Activated naive CD4-positive, alpha-beta T cell treated with anti-CD3 and anti-CD28 coated beads for 36 hours (primary cell): ENCODE data around the gene PARVB. TPM values are rescaled to one million over a fixed set of nuclear protein-coding genes. Genes with fewer than 3 reads are reported as not detected.
"Not testable (repeated sequence)": the region's sequence is repeated elsewhere in the genome, so short reads cannot be mapped to it uniquely, and the experiment has no call there.

ENCODE experiments used
- CTCF ChIA-PET: fragments of 350-600 bp; sonication (Branson Sonifier 250); formaldehyde crosslinking; loops from one replicate; lab custom pipeline; 2021; ENCODE audit warnings: antibody characterized with exemption; lab: Charles Lee
- DNase-seq: peaks from one replicate; pipeline ENCODE4 v3.0.0-alpha.2; 2020
- H3K27ac Mint-ChIP-seq: one replicate; pipeline ENCODE4 v1.8.0; 2021; ENCODE audit warnings: mild to moderate bottlenecking, mixed read lengths
- H3K27me3 Mint-ChIP-seq: one replicate; pipeline ENCODE4 v1.8.0; 2021; ENCODE audit warnings: low read depth, mixed read lengths
- H3K36me3 Mint-ChIP-seq: one replicate; pipeline ENCODE4 v1.8.0; 2021; ENCODE audit warnings: low read depth, mixed read lengths
- H3K4me1 Mint-ChIP-seq: one replicate; pipeline ENCODE4 v1.8.0; 2021; ENCODE audit warnings: low read depth, mixed read lengths
- H3K4me3 Mint-ChIP-seq: one replicate; pipeline ENCODE4 v1.8.0; 2021; ENCODE audit warnings: mild to moderate bottlenecking, moderate library complexity, mixed read lengths
- H3K9me3 Mint-ChIP-seq: one replicate; pipeline ENCODE4 v1.8.0; 2021; ENCODE audit warnings: mixed read lengths
- intact Hi-C: fragments of 100-400 bp; cut with micrococcal nuclease; formaldehyde crosslinking; loops from one replicate; pipeline ENCODE4 v1.15.1; 2023
- total RNA-seq, 2 experiments: library from RNA; stranded (reverse); gene quantifications; one replicate each; pipeline ENCODE4 v1.2.3, GENCODE V29; 2021

The PARVB gene
- total RNA-seq, 2 experiments from 2014 or later = 37.2 to 37.6 TPM

DNA sequence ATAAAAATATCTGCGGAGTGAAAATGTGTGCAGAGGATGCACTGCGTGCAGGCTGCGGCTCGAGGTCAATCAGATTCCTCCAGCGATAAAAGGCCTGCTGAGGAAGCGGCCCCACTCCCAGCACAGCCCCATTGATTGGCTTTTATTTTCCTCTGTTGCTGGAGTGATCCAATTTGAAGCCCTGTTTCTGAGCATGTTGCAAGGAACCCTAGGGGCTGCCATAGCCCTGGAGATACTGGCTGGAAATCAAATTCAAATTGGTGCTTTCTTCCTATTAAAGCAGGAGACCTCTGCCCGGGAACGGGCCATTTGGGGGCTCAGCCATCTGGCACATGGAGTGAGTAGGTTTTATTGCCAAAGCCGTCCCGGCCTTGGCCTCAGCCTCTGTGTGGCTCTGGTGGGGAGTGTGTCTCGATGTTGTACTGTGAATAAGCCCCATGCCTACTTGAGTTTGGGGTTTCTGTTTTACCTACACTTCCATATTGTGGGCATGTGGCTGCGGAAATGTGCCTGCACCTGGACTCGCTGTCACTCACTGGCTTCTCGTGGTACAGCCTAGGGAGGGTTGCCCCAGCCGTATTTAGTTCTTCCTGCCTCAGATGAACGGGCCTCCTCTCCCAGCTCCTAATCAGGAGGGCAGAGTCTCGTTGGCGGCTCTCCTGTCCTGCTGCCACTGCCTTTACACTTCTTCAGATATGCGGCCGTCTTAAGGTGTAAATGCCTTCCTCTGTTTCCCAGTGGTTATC is 25.6 kb downstream of the PARVB start:
- no peaks in the 10 kb centered on the region for H3K36me3 Mint-ChIP-seq
- no peaks in the 10 kb centered on the region for H3K9me3 Mint-ChIP-seq
- peaks cover 2% of the 10 kb centered on the region for H3K27me3 Mint-ChIP-seq
- CTCF ChIA-PET = interaction anchor here (0.7 to 1.1 kb wide), 2 partner anchors 101 to 576 kb away, joined by 3 to 5 read pairs; no protein-coding TSS in a partner anchor
- intact Hi-C loops = no loop called here
- DNase-seq = no peak
- peaks cover 26% of the 10 kb centered on the region for H3K4me1 Mint-ChIP-seq
- H3K27ac Mint-ChIP-seq = no peak overlapping the region
- no peak overlapping the region for H3K4me3 Mint-ChIP-seq

DNA sequence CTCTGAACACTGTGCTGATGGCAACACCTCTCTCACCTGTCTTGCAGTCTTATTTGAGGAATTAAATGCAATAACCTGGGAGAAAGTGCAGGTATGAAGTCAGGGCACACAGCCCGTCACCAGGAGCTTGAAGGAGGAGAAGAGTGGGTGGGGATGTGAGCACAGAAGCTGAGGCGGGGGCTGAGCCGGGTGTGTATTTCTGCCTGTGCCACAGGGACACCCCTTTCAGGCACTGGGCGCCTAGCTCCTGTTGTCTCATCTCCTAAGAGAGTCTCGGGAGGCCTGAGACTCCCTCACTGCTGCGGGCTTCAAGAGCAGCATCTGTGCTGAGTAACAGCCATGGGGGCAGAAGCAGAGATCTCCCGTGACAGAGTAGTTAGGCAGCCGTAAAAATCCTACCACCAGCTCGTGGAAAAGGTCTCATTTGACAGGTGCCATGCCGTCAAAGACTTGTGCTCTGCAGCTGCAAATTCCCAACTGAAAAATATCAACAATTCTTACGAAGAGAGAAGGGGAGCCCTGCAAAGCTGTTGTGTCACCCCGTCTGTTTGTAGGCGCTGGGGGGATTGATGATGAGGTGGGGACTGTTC is 26.8 kb downstream of the PARVB start:
- Mint-ChIP-seq H3K4me3 (no peak overlapping the region), H3K9me3 (no peaks in the 10 kb centered on the region), H3K36me3 (no peaks in the 10 kb centered on the region), H3K27ac (no peak overlapping the region), H3K27me3 (peaks cover 2% of the 10 kb centered on the region), H3K4me1 (peaks cover 20% of the 10 kb centered on the region)
- CTCF ChIA-PET = interaction anchor here (1.1 kb wide), 1 partner anchor 575 kb away, joined by 3 read pairs; no protein-coding TSS in a partner anchor
- no peak for DNase-seq
- intact Hi-C loops = no loop called here

DNA sequence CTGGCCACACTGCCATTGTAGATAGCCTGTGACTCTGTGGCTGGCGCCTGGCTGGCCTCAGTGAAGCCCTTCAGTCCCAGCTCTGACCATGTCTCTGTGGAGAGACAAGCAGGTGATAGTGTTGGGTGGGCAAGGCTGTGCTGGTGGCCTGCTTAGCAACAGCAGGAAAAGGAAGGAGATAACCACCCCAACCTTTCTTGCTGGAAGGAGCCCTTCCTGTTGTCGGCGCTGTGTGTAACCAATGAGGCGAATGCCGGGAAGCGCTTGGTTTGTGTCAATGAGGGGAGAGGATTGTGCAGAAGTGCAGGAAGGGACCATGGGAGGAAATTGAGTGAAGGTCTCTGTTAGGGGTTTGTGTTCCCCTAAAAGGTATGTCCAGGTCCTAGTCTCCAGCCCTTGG is 27.3 kb downstream of the PARVB start:
- CTCF ChIA-PET = no interaction called here
- intact Hi-C loops = no loop called here
- no peaks in the 10 kb centered on the region for H3K36me3 Mint-ChIP-seq
- H3K27me3 Mint-ChIP-seq = peaks cover 2% of the 10 kb centered on the region
- no peak overlapping the region for H3K27ac Mint-ChIP-seq
- DNase-seq = no peak
- H3K4me3 Mint-ChIP-seq = no peak overlapping the region
- H3K4me1 Mint-ChIP-seq = peaks cover 20% of the 10 kb centered on the region
- H3K9me3 Mint-ChIP-seq = no peaks in the 10 kb centered on the region

DNA sequence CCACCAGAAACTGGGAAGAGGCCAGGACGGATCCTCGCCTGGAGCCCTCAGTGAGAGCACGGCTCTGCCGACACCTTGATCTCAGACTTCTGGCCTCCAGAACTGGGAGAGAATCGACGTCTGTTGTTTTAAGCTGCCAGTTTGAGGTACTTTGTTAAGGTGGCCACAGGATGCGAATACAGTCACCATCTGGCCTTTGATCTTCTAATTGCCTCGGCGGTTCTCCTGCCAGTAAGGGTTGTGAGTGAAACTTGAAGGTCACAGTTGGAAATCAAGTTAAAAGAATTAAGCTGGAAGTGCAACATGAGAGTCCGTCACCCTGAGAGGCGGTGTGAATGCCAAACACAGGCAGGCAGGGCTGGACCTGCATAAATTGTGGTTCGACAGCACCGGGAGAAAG is 27.9 kb downstream of the PARVB start:
- Mint-ChIP-seq H3K27me3 (peaks cover 2% of the 10 kb centered on the region), H3K4me3 (no peak overlapping the region), H3K9me3 (no peaks in the 10 kb centered on the region), H3K27ac (no peak overlapping the region), H3K4me1 (peaks cover 20% of the 10 kb centered on the region), H3K36me3 (no peaks in the 10 kb centered on the region)
- no peak for DNase-seq
- intact Hi-C loops = no loop called here
- CTCF ChIA-PET = no interaction called here

DNA sequence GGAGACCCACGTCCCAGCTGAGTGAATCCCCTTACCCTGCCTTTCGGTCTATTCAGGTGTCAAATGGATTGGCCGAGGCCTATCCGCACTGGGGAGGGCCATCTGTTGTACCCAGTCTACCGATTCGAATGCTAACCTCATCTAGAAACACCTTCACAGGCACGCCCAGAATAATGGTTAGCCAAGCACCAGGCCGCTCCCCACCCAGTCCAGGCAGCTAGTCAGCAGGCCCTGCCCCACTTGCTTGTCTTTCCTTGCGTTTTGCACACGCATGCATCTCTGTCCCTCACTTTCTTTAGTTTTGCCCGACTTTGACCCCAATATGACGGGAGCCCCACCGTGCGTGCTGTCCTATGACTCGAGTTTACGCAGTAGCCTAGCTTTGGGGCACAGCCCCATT is 31.7 kb downstream of the PARVB start:
- H3K36me3 Mint-ChIP-seq = peaks cover 4% of the 10 kb centered on the region
- peaks cover 2% of the 10 kb centered on the region for H3K27me3 Mint-ChIP-seq
- H3K4me3 Mint-ChIP-seq = no peak overlapping the region
- intact Hi-C loops = no loop called here
- CTCF ChIA-PET = no interaction called here
- DNase-seq = no peak
- peaks cover 8% of the 10 kb centered on the region for H3K4me1 Mint-ChIP-seq
- peaks cover 5% of the 10 kb centered on the region for H3K9me3 Mint-ChIP-seq
- H3K27ac Mint-ChIP-seq = no peak overlapping the region

DNA sequence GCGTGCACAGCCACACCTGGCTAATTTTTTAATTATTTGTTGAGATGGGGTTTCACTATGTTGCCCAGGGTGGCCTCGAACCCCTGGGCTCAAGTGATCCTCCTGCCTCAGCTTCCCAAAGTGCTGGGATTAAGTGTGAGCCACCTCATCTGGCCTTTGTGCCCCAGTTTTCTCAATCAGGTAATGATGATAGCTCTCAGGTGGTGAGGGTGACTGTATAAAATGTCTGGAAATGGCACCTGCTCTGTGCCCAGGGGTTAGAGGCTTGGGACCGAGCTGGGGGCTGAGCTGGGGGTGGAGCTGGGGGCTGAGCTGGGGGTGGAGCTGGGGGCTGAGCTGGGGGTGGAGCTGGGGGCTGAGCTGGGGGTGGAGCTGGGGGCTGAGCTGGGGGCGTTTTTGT is 32.5 kb downstream of the PARVB start:
- H3K4me1 Mint-ChIP-seq, CTCF ChIA-PET, H3K9me3 Mint-ChIP-seq, intact Hi-C loops, H3K27ac Mint-ChIP-seq, H3K4me3 Mint-ChIP-seq, DNase-seq, H3K27me3 Mint-ChIP-seq, H3K36me3 Mint-ChIP-seq: not testable (repeated sequence)

DNA sequence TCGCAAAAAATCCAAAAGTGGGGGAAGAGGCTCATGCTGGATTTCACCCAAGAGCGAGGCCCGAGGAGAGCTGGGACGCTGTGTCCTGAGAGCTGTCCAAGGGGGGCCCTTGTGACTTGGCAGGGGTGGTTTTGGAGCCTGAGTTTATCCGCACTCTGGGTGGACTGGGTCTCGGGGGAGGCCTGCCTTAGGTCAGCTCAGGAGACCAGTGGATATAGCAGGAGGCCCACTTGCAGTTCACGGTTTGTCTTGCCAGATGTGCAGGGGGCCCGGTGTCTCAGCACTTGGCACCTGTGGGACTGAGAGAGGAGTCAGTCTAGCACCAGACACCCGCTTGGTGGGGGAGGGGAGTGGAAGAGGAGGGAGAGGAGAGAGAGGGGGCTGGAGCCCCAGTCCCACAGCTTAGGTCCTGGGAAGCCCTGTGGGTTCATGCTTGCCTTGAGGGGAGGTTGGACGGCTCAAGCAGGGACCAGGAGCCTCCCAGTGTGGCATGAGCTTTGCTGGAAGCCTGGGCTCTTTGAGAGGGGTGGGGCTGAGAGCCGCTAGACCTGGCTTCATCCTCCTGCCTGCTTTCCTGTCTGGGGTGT is 33.4 kb downstream of the PARVB start:
- no peaks in the 10 kb centered on the region for H3K27me3 Mint-ChIP-seq
- CTCF ChIA-PET = no interaction called here
- DNase-seq = no peak
- peaks cover 5% of the 10 kb centered on the region for H3K9me3 Mint-ChIP-seq
- no peak overlapping the region for H3K27ac Mint-ChIP-seq
- H3K4me1 Mint-ChIP-seq = no peaks in the 10 kb centered on the region
- H3K4me3 Mint-ChIP-seq = no peak overlapping the region
- intact Hi-C loops = no loop called here
- H3K36me3 Mint-ChIP-seq = peaks cover 4% of the 10 kb centered on the region

DNA sequence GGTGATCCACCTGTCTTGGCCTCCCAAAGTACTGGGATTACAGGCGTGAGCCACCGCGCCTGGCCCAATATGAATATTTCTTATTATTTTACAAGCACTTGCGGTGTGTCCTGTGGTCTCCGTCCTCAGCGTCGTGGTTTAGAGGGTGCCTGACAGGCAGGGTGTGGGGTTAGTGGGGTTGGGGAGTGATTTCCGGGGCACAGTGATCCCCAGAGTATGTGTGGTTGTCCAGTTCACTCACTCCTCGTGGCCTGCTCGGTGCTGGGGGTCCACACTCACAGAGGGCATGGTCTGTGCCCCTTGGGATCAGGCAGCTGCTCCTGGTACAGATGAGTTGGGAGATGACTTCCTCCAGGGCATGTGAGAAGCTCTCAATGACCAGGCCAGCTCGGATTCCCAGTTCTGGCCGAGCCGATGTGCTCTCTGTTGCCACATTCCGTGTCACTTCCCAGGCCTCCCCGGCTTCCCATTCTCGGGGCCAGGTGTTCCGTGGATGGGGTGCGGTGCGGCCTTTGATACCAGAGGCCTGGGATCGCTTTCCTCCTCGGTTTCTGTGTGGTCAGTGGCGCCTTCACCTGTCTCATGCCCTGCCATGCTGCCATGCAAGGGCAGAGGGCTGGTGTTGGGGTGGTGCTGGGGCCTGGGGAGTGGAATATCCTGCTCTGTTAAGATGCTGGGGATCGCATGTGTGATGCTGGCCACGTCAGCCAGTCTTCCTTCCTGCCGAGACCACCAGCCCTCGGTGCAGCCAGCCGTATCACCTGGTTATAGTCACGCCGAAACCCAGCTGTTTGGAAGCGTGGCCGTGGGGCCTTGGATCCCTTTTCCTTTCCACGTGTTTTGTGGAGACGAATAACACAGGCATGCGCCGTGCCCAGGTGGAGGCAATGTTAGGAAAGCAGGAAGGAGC is 39.6 kb downstream of the PARVB start:
- intact Hi-C loops = no loop called here
- H3K36me3 Mint-ChIP-seq = peaks cover 4% of the 10 kb centered on the region
- H3K4me3 Mint-ChIP-seq = no peak overlapping the region
- H3K4me1 Mint-ChIP-seq = peaks cover 4% of the 10 kb centered on the region
- CTCF ChIA-PET = interaction anchor here (0.9 kb wide), 1 partner anchor 18 kb away, joined by 4 read pairs; no protein-coding TSS in a partner anchor
- H3K9me3 Mint-ChIP-seq = peaks cover 5% of the 10 kb centered on the region
- no peak overlapping the region for H3K27ac Mint-ChIP-seq
- DNase-seq = no peak
- peaks cover 4% of the 10 kb centered on the region for H3K27me3 Mint-ChIP-seq

DNA sequence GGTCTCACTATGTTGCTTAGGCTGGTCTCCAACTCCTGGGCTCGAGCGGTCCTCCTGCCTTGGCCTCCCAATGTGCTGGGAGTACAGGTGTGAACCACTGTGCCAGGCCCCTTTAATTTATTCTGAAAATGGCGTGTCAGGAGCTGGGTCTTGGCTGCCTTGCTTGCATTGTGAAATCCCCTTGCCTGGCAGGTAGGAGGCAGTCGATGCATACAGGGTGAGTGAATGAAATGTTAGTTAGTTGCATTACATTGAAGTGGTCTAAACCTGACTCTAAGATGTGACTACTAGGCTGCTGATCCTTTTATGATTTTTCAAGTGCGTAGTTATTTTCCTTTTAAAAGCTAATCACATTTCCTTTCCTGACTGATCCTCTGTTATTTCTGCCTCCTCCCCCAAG is 42.9 kb downstream of the PARVB start:
- intact Hi-C loops = no loop called here
- Mint-ChIP-seq H3K4me3 (no peak overlapping the region), H3K27ac (no peak overlapping the region), H3K27me3 (peaks cover 13% of the 10 kb centered on the region), H3K9me3 (no peaks in the 10 kb centered on the region), H3K36me3 (no peaks in the 10 kb centered on the region), H3K4me1 (peaks cover 7% of the 10 kb centered on the region)
- CTCF ChIA-PET = interaction anchor here (3.9 kb wide), 1 partner anchor 14 kb away, joined by 14 read pairs; no protein-coding TSS in a partner anchor
- no peak for DNase-seq

DNA sequence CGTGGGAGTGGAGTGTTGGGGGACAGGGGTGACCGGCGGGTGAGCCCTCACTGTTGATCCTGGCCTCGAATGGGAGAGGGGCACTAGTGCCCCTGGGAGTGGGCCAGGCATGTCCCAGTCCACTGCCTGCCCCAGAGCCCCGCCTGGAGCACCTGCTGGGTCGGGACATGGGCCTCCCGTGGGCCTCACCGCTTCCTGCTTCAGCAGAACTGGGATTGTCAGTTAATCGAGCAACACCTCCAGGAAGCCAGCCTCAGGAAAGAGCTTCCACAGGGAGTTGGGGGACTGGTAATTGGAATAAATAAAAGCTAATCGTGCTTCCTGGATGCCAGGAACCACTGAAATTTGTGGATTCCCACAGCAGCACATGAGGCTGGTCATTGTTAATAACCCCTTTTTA is 43.8 kb downstream of the PARVB start:
- DNase-seq = no peak
- Mint-ChIP-seq H3K27me3 (peaks cover 13% of the 10 kb centered on the region), H3K4me1 (peaks cover 7% of the 10 kb centered on the region), H3K9me3 (no peaks in the 10 kb centered on the region), H3K36me3 (no peaks in the 10 kb centered on the region), H3K27ac (no peak overlapping the region), H3K4me3 (no peak overlapping the region)
- CTCF ChIA-PET = interaction anchor here (3.9 kb wide), 1 partner anchor 14 kb away, joined by 14 read pairs; no protein-coding TSS in a partner anchor
- intact Hi-C loops = no loop called here

DNA sequence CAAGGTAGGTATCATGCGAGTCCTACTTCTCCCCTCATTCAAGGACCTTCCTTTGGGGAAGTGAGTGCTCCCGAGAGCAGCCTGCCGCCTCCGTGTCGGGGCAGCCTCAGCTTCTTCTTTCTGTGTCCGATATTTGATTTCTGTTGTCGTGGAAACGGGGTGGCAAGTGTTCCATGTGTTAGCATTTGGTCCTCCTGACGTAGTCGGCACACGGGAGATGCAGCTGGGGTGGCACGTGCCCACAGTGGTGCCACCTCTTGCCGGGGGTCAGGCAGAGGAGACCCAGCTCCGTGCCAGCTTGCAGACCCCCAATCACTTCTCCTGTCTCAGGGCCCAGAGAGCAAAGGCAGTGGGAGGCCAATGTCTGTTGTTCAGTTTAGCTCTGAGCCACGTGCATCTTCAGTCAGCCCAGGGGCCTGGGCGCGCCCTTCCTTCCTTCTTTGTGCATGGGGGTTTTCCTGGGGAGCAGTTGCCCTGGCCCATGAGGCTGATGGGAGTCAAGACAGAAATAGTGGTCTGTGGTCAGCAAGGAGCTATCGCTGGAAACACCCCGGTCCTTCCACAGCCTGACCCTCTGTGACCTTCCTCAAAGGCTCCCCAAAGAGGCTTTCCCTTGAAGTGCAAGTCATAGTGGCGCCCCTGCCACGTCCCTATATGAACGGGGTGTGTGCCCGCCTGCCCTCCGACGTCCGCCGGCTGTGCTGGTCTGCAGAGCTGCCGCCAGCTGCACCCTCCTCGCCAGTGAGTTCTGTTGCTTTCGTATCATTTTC is 44.5 kb downstream of the PARVB start:
- peaks cover 7% of the 10 kb centered on the region for H3K4me1 Mint-ChIP-seq
- DNase-seq = no peak
- peaks cover 13% of the 10 kb centered on the region for H3K27me3 Mint-ChIP-seq
- H3K9me3 Mint-ChIP-seq = no peaks in the 10 kb centered on the region
- no peaks in the 10 kb centered on the region for H3K36me3 Mint-ChIP-seq
- no peak overlapping the region for H3K4me3 Mint-ChIP-seq
- H3K27ac Mint-ChIP-seq = no peak overlapping the region
- CTCF ChIA-PET = interaction anchor here (0.8 to 3.9 kb wide), 2 partner anchors 13 to 75 kb away, joined by 3 to 14 read pairs; no protein-coding TSS in a partner anchor
- intact Hi-C loops = no loop called here
